WTC11 (cell line): Measurements from ENCODE around the gene MRTFB.

Experiments used
- CREB1 ChIP-seq: sonication (generic); formaldehyde crosslinking; IDR thresholded peaks from 2 replicates; pipeline ENCODE4 v1.8.0; 2023; ENCODE audit warnings: mild to moderate bottlenecking, missing genetic modification reagents
- SP1 ChIP-seq: sonication (generic); formaldehyde crosslinking; conservative IDR thresholded peaks from 2 replicates; pipeline ENCODE4 v1.8.1; 2022; ENCODE audit warnings: missing genetic modification reagents
- ZBTB21 ChIP-seq: sonication (generic); formaldehyde crosslinking; IDR thresholded peaks from 2 replicates; pipeline ENCODE4 v1.8.1; 2023; ENCODE audit warnings: mild to moderate bottlenecking, missing genetic modification reagents, borderline replicate concordance

DNA sequence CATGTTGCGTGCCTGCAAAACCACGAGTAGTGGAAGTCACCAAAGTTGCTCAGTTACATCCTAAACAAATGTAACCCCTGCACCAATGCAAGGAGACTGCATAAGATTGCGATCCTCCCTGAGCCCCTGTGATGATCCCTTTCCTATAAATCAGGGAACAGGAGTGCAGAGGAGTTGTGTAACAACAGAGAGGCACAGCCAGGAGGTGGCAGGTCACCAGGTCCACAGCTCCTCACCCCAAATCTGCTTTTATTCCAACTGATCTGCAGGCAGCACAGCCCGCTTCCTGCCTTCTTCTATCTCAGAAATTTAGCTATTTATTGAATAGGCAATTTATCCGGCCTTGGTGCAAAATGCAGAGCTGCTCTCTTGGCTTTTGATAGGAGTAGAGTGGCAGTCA, 36.0 kb upstream of the MRTFB start:
- TF ChIP-seq SP1 (CRISPR knock-in tag) (no peak), ZBTB21 (CRISPR knock-in tag) (no peak), CREB1 (CRISPR knock-in tag) (no peak)
